SJSA1 (cell line): ENCODE data around the gene MRPS22. TPM values are rescaled to one million over a fixed set of nuclear protein-coding genes. Genes with fewer than 3 reads are reported as not detected.

ENCODE experiments used
- DNase-seq, 2 experiments: peaks; one replicate each; pipeline ENCODE4 v3.0.0-alpha.2; 2015 to 2020; ENCODE audit warnings: low spot score in 2 of 2, low read depth in 1 of 2
- H3K27ac ChIP-seq: fragments of 250-450 bp; sonication (Bioruptor Pico); 2 replicates; pipeline ENCODE4 v1.5.1; 2020; ENCODE audit warnings: mild to moderate bottlenecking, moderate library complexity
- H3K27me3 ChIP-seq: fragments of 250-450 bp; sonication (Bioruptor Pico); replicated peaks from 2 replicates; pipeline ENCODE4 v1.5.1; 2020; ENCODE audit warnings: mild to moderate bottlenecking, moderate library complexity
- H3K36me3 ChIP-seq: fragments of 250-450 bp; sonication (Bioruptor Pico); 2 replicates; pipeline ENCODE4 v1.5.1; 2020; ENCODE audit warnings: mild to moderate bottlenecking
- H3K4me1 ChIP-seq: fragments of 250-450 bp; sonication (Bioruptor Pico); replicated peaks from 2 replicates; pipeline ENCODE4 v1.6.1; 2021; ENCODE audit warnings: mild to moderate bottlenecking
- H3K4me3 ChIP-seq: fragments of 250-450 bp; sonication (Bioruptor Pico); 2 replicates; pipeline ENCODE4 v1.5.1; 2020; ENCODE audit warnings: mild to moderate bottlenecking
- H3K9me3 ChIP-seq: fragments of 250-450 bp; sonication (Bioruptor Pico); replicated peaks from 2 replicates; pipeline ENCODE4 v1.5.1; 2020; ENCODE audit warnings: mild to moderate bottlenecking
- total RNA-seq: library from RNA; depleted of rRNA; stranded (reverse); fragments of >200 nt; shearing (Covaris generic); gene quantifications from 2 replicates; pipeline ENCODE4 v1.2.3, GENCODE V29; 2014

Gene MRPS22
- total RNA-seq, 1 experiment from 2014 or later, result 75.3 TPM

GRCh38 chr3:139318431-139318816 is 25.4 kb upstream of the MRPS22 start:
- Histone ChIP-seq H3K4me1 (peaks cover 28% of the 10 kb centered on the region), H3K36me3 (no peaks in the 10 kb centered on the region), H3K9me3 (no peaks in the 10 kb centered on the region), H3K4me3 (no peak overlapping the region), H3K27ac (no peak overlapping the region), H3K27me3 (no peaks in the 10 kb centered on the region)
- DNase-seq, result no peak

GRCh38 chr3:139318826-139319225 is 25.0 kb upstream of the MRPS22 start:
- peaks cover 25% of the 10 kb centered on the region for H3K4me1 ChIP-seq
- H3K27ac ChIP-seq, result no peak overlapping the region
- no peaks in the 10 kb centered on the region for H3K36me3 ChIP-seq
- no peak for DNase-seq
- no peak overlapping the region for H3K4me3 ChIP-seq
- no peaks in the 10 kb centered on the region for H3K9me3 ChIP-seq
- H3K27me3 ChIP-seq, result no peaks in the 10 kb centered on the region

GRCh38 chr3:139319428-139320402 is 24.1 kb upstream of the MRPS22 start:
- Histone ChIP-seq H3K9me3 (no peaks in the 10 kb centered on the region), H3K27me3 (no peaks in the 10 kb centered on the region), H3K36me3 (no peaks in the 10 kb centered on the region), H3K27ac (no peak overlapping the region), H3K4me1 (peaks cover 25% of the 10 kb centered on the region), H3K4me3 (no peak overlapping the region)
- no peak for DNase-seq

- no peak overlapping the region for H3K4me3 ChIP-seq
- H3K27me3 ChIP-seq, result no peaks in the 10 kb centered on the region
- H3K4me1 ChIP-seq, result peaks cover 25% of the 10 kb centered on the region
- H3K9me3 ChIP-seq, result no peaks in the 10 kb centered on the region
- no peak for DNase-seq
- H3K27ac ChIP-seq, result no peak overlapping the region
- H3K36me3 ChIP-seq, result no peaks in the 10 kb centered on the region
Measured at GRCh38 chr3:139320551-139321309, 23.1 kb upstream of the MRPS22 start.

- no peak overlapping the region for H3K4me3 ChIP-seq
- no peak overlapping the region for H3K27ac ChIP-seq
- H3K9me3 ChIP-seq, result no peaks in the 10 kb centered on the region
- no peaks in the 10 kb centered on the region for H3K27me3 ChIP-seq
- no peak for DNase-seq
- peaks cover 25% of the 10 kb centered on the region for H3K4me1 ChIP-seq
- H3K36me3 ChIP-seq, result no peaks in the 10 kb centered on the region
Measured at GRCh38 chr3:139322346-139322745, 21.5 kb upstream of the MRPS22 start.

- H3K27me3 ChIP-seq, result no peaks in the 10 kb centered on the region
- peaks cover 24% of the 10 kb centered on the region for H3K4me1 ChIP-seq
- H3K4me3 ChIP-seq, result no peak overlapping the region
- no peaks in the 10 kb centered on the region for H3K9me3 ChIP-seq
- H3K27ac ChIP-seq, result no peak overlapping the region
- DNase-seq, result no peak
- H3K36me3 ChIP-seq, result no peaks in the 10 kb centered on the region
Measured at GRCh38 chr3:139323146-139323545, 20.7 kb upstream of the MRPS22 start.

- H3K4me1 ChIP-seq, result peaks cover 24% of the 10 kb centered on the region
- no peaks in the 10 kb centered on the region for H3K27me3 ChIP-seq
- no peak overlapping the region for H3K27ac ChIP-seq
- DNase-seq, result no peak
- H3K36me3 ChIP-seq, result no peaks in the 10 kb centered on the region
- no peak overlapping the region for H3K4me3 ChIP-seq
- H3K9me3 ChIP-seq, result no peaks in the 10 kb centered on the region
Measured at GRCh38 chr3:139324456-139324855, 19.4 kb upstream of the MRPS22 start.

- Histone ChIP-seq H3K27me3 (no peaks in the 10 kb centered on the region), H3K36me3 (no peaks in the 10 kb centered on the region), H3K27ac (no peak overlapping the region), H3K4me3 (no peak overlapping the region), H3K9me3 (no peaks in the 10 kb centered on the region), H3K4me1 (peaks cover 13% of the 10 kb centered on the region)
- no peak for DNase-seq
Measured at GRCh38 chr3:139325551-139325950, 18.3 kb upstream of the MRPS22 start.

GRCh38 chr3:139326131-139326530 is 17.7 kb upstream of the MRPS22 start:
- no peaks in the 10 kb centered on the region for H3K36me3 ChIP-seq
- no peak overlapping the region for H3K27ac ChIP-seq
- H3K4me3 ChIP-seq, result no peak overlapping the region
- no peak for DNase-seq
- no peaks in the 10 kb centered on the region for H3K27me3 ChIP-seq
- H3K9me3 ChIP-seq, result no peaks in the 10 kb centered on the region
- H3K4me1 ChIP-seq, result peaks cover 7% of the 10 kb centered on the region

GRCh38 chr3:139326707-139327106 is 17.1 kb upstream of the MRPS22 start:
- Histone ChIP-seq H3K4me3 (no peak overlapping the region), H3K4me1 (peaks cover 7% of the 10 kb centered on the region), H3K9me3 (no peaks in the 10 kb centered on the region), H3K27ac (no peak overlapping the region), H3K27me3 (no peaks in the 10 kb centered on the region; the same call in 1 of the 2 replicates), H3K36me3 (no peaks in the 10 kb centered on the region)
- DNase-seq, result no peak

GRCh38 chr3:139327231-139327630 is 16.6 kb upstream of the MRPS22 start:
- H3K27ac ChIP-seq, result no peak overlapping the region
- DNase-seq, result no peak
- H3K4me3 ChIP-seq, result no peak overlapping the region
- H3K4me1 ChIP-seq, result peaks cover 7% of the 10 kb centered on the region
- H3K27me3 ChIP-seq, result peaks cover 2% of the 10 kb centered on the region; the same call in 1 of the 2 replicates
- no peaks in the 10 kb centered on the region for H3K36me3 ChIP-seq
- H3K9me3 ChIP-seq, result no peaks in the 10 kb centered on the region

- no peak overlapping the region for H3K4me3 ChIP-seq
- no peak for DNase-seq
- H3K9me3 ChIP-seq, result no peaks in the 10 kb centered on the region
- H3K27me3 ChIP-seq, result peaks cover 8% of the 10 kb centered on the region
- H3K36me3 ChIP-seq, result no peaks in the 10 kb centered on the region
- H3K27ac ChIP-seq, result no peak overlapping the region
- H3K4me1 ChIP-seq, result peaks cover 7% of the 10 kb centered on the region
Measured at GRCh38 chr3:139327861-139328260, 16.0 kb upstream of the MRPS22 start.

- Histone ChIP-seq H3K27ac (no peak overlapping the region), H3K4me1 (peaks cover 7% of the 10 kb centered on the region), H3K27me3 (peaks cover 8% of the 10 kb centered on the region), H3K9me3 (no peaks in the 10 kb centered on the region), H3K36me3 (no peaks in the 10 kb centered on the region), H3K4me3 (no peak overlapping the region)
- DNase-seq, result no peak
Measured at GRCh38 chr3:139328356-139328755, 15.5 kb upstream of the MRPS22 start.

- Histone ChIP-seq H3K4me3 (no peak overlapping the region), H3K4me1 (peaks cover 7% of the 10 kb centered on the region), H3K27ac (no peak overlapping the region)
Measured at GRCh38 chr3:139329364-139329850, 14.4 kb upstream of the MRPS22 start.

More at GRCh38 chr3:139329364-139329850, 14.4 kb upstream of the MRPS22 start:
- peak; percentile 79 to 87 for DNase-seq
- H3K36me3 ChIP-seq, result no peaks in the 10 kb centered on the region
- peaks cover 8% of the 10 kb centered on the region for H3K27me3 ChIP-seq
- no peaks in the 10 kb centered on the region for H3K9me3 ChIP-seq
